ENCODE measurements around the gene LGALS13.

DNA sequence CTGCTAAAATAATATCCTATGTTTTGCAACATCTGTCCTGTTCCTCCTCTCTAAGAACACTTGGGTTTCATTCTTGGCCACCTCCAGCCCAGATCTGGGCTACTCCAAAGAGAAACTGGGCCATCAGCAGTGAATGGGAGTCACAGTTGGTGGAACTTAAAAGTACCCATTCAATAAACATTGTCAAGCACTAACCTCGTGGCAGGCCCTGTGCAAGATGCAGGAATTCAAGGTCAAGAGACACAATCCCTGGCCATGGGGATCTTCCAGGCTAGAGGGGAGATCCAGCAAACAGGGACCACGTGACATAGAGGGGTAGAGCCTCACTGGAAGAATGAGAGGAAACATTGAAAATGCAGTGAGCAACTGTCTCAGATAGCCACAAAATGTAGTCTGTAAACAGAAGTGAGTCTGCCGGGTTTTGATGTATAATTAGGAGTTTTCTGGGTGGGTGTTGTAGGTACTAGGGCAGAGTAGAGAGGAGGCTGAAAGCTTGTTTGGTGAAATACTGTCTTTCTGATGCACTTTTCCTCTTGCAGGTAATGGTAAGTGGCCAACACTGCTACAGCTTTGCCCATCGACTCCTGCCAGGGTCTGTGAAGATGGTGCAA, 47.5 kb upstream of the LGALS13 start:
- TF ChIP-seq POLR2A (IDR thresholded peaks at IDR 0.05) = no peak
- TF ChIP-seq CTCF (IDR thresholded peaks at IDR 0.05) = no peak

Measured in upper lobe of left lung (tissue), 4 donors.